KOPT-K1 (cell line): ENCODE results near the gene KMT2E.
A peak's percentile ranks its signal among the peaks of the same experiment; 100 is the strongest.
"Not testable (repeated sequence)": the region's sequence is repeated elsewhere in the genome, so short reads cannot be mapped to it uniquely, and the experiment has no call there.

Source experiments
- H3K27ac ChIP-seq: fragments of 200-600 bp; sonication (generic); 2 replicates; pipeline ENCODE4 v1.5.1; 2016; ENCODE audit warnings: antibody characterized with exemption, mild to moderate bottlenecking, low read depth, low read length; ENCODE audit not compliant: poor library complexity, severe bottlenecking
- H3K36me3 ChIP-seq: fragments of 200-600 bp; sonication (generic); 2 replicates; pipeline ENCODE4 v1.5.1; 2017; ENCODE audit warnings: antibody characterized with exemption, mild to moderate bottlenecking, low read length, moderate library complexity; ENCODE audit not compliant: insufficient read depth
- H3K9me3 ChIP-seq: fragments of 200-600 bp; sonication (generic); 2 replicates; pipeline ENCODE4 v1.5.1; 2017; ENCODE audit warnings: antibody characterized with exemption, low read length, mild to moderate bottlenecking; ENCODE audit not compliant: insufficient read depth, poor library complexity, severe bottlenecking

Gene KMT2E, protein sequence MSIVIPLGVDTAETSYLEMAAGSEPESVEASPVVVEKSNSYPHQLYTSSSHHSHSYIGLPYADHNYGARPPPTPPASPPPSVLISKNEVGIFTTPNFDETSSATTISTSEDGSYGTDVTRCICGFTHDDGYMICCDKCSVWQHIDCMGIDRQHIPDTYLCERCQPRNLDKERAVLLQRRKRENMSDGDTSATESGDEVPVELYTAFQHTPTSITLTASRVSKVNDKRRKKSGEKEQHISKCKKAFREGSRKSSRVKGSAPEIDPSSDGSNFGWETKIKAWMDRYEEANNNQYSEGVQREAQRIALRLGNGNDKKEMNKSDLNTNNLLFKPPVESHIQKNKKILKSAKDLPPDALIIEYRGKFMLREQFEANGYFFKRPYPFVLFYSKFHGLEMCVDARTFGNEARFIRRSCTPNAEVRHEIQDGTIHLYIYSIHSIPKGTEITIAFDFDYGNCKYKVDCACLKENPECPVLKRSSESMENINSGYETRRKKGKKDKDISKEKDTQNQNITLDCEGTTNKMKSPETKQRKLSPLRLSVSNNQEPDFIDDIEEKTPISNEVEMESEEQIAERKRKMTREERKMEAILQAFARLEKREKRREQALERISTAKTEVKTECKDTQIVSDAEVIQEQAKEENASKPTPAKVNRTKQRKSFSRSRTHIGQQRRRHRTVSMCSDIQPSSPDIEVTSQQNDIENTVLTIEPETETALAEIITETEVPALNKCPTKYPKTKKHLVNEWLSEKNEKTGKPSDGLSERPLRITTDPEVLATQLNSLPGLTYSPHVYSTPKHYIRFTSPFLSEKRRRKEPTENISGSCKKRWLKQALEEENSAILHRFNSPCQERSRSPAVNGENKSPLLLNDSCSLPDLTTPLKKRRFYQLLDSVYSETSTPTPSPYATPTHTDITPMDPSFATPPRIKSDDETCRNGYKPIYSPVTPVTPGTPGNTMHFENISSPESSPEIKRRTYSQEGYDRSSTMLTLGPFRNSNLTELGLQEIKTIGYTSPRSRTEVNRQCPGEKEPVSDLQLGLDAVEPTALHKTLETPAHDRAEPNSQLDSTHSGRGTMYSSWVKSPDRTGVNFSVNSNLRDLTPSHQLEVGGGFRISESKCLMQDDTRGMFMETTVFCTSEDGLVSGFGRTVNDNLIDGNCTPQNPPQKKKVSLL (N-terminal part only)

DNA sequence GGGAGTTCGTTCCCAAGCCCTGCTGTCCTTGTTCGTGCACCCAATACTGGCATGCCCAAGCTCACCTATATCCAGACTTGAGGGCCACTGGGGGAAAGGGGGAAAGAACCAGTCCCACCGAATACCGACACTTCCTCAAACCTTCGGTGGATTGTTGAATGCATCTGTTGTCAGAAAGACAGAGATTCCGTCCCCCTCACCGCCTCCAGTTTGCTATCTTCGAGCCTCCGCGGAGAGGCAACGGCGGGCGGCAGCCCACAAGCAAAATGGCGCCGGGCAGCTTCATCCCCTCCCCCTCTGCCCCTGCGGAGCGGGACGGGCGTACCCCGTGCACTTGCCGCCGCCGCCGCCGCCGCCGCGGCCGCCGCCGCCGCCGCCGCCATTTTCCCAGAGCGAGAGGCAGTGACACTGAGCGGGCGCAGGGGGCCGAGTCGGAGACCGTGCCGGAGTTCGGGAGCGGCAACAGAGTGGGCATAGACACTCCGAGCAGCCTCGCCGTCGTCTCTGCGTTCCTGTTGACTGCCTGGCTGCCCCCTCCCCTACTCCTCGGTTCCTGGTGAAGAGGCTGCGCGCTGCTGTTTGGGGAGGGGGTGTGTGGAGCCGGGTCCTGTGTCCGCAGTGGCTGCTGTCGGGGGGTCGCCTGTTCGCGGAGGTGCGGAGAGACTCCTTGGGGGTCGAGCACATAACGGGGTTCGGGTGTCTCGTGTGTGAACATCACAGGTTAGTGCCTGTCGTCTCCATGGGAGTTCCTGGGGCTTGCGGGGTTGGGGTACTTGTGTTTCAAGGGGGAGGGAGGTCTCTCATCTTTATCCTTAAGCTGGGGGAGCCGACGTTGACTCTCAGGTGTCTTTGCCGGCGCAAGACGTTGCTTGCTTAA lies at the start of gene KMT2E:
Gene KMT2E, plus strand, starts transcription at position 390 of the 877 bp plus-strand sequence. CDS start 26,748 bp downstream, outside the sequence.
- Histone ChIP-seq H3K27ac (peak within 1 kb of the TSS; percentile 99), H3K36me3 (peaks cover 16% of the 10 kb centered on the region), H3K9me3 (no peaks in the 10 kb centered on the region)

GRCh38 chr7:104964626-104965236 lies 49.3 kb upstream of the KMT2E start:
- H3K36me3 ChIP-seq: no peaks in the 10 kb centered on the region
- H3K9me3 ChIP-seq: peaks cover 10% of the 10 kb centered on the region
- no peak overlapping the region for H3K27ac ChIP-seq

- no peak overlapping the region for H3K27ac ChIP-seq
- H3K9me3 ChIP-seq: peaks cover 10% of the 10 kb centered on the region
- H3K36me3 ChIP-seq: no peaks in the 10 kb centered on the region
Observed at GRCh38 chr7:104966022-104966421, 48.0 kb upstream of the KMT2E start.

DNA sequence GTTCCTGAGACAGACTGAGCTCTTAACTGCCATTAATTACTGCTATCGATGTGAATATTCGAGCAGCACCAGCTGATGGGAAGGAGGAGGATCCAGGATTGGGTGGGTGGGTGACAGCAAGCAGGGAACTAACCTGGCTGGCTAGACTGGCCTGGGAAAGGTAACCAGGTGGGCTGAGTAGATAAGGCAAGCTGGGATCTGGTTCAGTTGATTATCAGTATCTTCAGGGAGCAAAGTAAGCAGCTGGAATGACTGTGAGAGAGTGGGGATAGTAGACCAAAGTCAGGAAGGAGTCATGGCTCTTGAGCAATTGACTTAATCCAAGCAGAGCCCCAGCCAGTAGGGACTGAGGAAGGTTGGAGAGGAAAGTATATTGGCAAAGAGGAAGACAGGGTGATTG lies 46.9 kb upstream of the KMT2E start:
- H3K36me3 ChIP-seq: no peaks in the 10 kb centered on the region
- peaks cover 10% of the 10 kb centered on the region for H3K9me3 ChIP-seq
- H3K27ac ChIP-seq: no peak overlapping the region

DNA sequence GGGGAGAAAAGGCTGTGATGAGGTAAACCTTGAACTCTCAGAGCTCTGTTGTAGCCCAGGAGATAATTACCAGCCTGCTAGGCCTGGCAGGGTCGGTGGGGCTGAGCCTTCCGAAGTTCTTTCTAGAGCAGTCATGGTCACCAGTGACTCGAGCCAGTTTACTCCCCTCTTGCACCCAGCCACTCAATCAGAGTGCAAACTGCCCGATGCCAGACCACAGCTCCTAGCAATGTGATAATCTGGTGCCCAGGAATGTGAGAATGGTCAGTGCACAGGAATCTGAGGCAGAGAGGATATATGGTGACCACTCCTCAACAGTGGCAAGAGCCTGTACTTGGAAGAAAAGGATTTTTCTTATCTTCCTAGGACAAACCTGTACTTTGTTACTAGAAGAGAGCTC lies 46.4 kb upstream of the KMT2E start:
- Histone ChIP-seq H3K36me3 (no peaks in the 10 kb centered on the region), H3K27ac (no peak overlapping the region), H3K9me3 (peaks cover 10% of the 10 kb centered on the region)

GRCh38 chr7:104968648-104969047 lies 45.4 kb upstream of the KMT2E start:
- Histone ChIP-seq H3K36me3 (no peaks in the 10 kb centered on the region), H3K9me3 (peaks cover 6% of the 10 kb centered on the region), H3K27ac (no peak overlapping the region)

GRCh38 chr7:104969183-104969582 lies 44.8 kb upstream of the KMT2E start:
- H3K36me3 ChIP-seq: no peaks in the 10 kb centered on the region
- peaks cover under 1% of the 10 kb centered on the region for H3K9me3 ChIP-seq
- no peak overlapping the region for H3K27ac ChIP-seq

- no peak overlapping the region for H3K27ac ChIP-seq
- H3K9me3 ChIP-seq: no peaks in the 10 kb centered on the region
- H3K36me3 ChIP-seq: no peaks in the 10 kb centered on the region
Observed at GRCh38 chr7:104971290-104972071, 42.5 kb upstream of the KMT2E start.

DNA sequence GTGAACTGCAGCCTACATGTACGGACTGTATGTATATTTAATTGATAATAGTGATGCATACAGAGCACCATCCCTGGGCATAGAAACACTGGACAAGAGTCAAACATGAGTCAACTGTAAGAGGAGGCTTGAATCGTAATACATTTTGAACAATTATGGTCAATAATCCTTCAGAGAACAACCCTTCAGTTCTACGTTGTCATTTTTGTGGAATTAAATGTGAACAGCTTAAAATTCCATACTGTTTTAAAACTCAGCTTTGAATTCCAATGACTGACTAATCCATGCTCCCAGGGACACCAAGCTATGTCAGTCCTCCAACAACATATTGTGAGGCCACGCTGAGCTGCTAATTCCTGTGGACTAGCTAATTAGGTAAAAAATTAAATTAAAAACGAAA lies 41.5 kb upstream of the KMT2E start:
- Histone ChIP-seq H3K27ac (no peak overlapping the region), H3K36me3 (no peaks in the 10 kb centered on the region), H3K9me3 (no peaks in the 10 kb centered on the region)

- Histone ChIP-seq H3K9me3 (no peaks in the 10 kb centered on the region), H3K36me3 (no peaks in the 10 kb centered on the region), H3K27ac (no peak overlapping the region)
Observed at GRCh38 chr7:104973227-104973626, 40.8 kb upstream of the KMT2E start.

DNA sequence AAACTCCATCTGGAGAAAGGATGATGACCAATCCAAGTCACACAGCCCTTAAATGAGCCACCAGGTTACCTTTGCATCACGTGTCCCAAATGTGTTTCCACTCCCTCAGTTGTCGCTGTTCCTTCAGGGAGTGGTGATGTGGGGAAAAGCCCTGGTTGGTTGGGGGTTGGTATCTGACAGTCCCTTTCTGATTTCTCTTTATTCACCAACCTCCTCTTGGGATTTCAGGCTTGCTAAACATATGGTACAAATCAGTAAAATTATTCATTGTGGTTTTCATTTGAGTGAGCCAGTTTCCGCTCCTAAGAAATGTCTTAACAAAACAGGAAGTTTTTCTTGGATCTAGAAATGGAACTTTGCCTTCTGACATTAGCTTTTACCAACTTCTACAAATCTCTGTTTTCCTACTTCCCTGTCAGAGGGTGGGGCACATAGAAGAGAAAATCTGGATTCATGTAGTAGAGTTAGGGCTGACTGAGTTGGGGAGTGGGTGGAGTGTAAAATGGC lies 40.0 kb upstream of the KMT2E start:
- H3K36me3 ChIP-seq: no peaks in the 10 kb centered on the region
- H3K27ac ChIP-seq: no peak overlapping the region
- H3K9me3 ChIP-seq: no peaks in the 10 kb centered on the region

DNA sequence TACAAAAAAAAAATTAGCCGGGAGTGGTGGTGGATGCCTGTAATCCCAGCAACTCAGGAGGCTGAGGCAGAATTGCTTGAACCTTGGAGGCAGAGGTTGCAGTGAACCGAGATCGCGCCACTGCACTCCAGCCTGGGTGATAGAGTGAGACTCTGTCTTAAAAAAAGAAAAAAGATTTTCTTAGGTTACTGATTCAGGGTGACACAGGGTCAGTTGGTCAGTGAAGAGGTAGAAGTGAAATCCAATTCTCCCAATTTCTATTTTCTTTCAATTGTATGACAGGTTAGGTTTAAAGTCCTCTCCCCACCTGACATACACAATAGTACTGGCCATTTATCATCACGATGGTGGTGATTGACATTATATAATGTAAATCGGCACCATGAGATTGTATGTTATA lies 38.5 kb upstream of the KMT2E start:
- not testable (repeated sequence) for H3K9me3 ChIP-seq, H3K36me3 ChIP-seq, H3K27ac ChIP-seq

DNA sequence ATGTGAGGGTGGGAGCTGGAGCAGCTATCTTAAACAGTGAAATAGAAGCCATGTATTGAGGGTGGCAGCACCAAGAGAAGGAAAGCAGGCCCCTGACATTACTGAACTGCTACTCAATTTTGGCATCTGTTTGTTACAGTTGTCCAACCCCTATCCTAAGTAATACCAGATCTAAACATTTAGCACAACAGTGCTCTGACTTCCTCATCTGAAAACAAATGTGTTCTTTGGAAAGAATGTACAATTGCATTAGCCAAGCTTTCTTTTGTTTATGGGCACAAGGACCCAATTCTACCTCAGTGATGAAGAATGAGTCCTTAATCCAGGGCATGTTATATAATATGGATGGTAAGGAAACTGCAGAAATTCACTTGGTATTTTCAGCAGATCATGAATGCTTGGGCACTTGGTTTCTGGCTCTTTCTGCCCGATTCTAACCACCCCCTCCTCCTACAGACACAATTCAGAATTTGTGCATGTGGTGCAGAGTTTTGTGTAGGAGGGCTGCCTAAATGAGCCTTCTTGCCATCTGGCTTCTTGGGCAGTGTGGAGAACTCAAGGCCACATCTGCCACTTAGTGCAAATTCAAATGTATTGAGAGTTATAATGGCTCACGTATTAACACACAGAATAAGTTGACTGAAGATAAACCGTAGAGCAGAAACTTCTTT lies 36.9 kb upstream of the KMT2E start:
- Histone ChIP-seq H3K9me3 (no peaks in the 10 kb centered on the region), H3K36me3 (peaks cover 6% of the 10 kb centered on the region; the same call in 1 of the 2 replicates), H3K27ac (no peak overlapping the region)
